GM21723 (cell line): Measurements from ENCODE around the gene PSMC5.
"Not testable (repeated sequence)": the region's sequence is repeated elsewhere in the genome, so short reads cannot be mapped to it uniquely, and the experiment has no call there.

Source experiments
- ATAC-seq: cut with Tn5 transposase; IDR thresholded peaks from one replicate; pipeline ENCODE4 v1.9.1; 2021; ENCODE audit warnings: mild to moderate bottlenecking, moderate library complexity; ENCODE audit not compliant: unreplicated experiment

PSMC5 gene

GRCh38 chr17:63838631-63839171 is 11.5 kb downstream of the PSMC5 start:
- no peak for ATAC-seq

- no peak for ATAC-seq
Measured at GRCh38 chr17:63840591-63841349, 13.5 kb downstream of the PSMC5 start.

- no peak for ATAC-seq
Measured at GRCh38 chr17:63841350-63842172, 14.3 kb downstream of the PSMC5 start.

GRCh38 chr17:63842173-63842539 is 14.9 kb downstream of the PSMC5 start:
- peak; percentile 22 for ATAC-seq

GRCh38 chr17:63842540-63843386 is 15.5 kb downstream of the PSMC5 start, which contains the start of gene SMARCD2:
Gene SMARCD2, minus strand, starts transcription at chr17:63842685. Its CDS starts 11 bp downstream, at chr17:63842674.
- ATAC-seq = peak; percentile 78

GRCh38 chr17:63843387-63843888 is 16.2 kb downstream of the PSMC5 start:
- ATAC-seq = not testable (repeated sequence)

- ATAC-seq = no peak
Measured at GRCh38 chr17:63843910-63844677, 16.9 kb downstream of the PSMC5 start.

GRCh38 chr17:63845509-63845908 is 18.3 kb downstream of the PSMC5 start:
- ATAC-seq = no peak

GRCh38 chr17:63847525-63848249 is 20.5 kb downstream of the PSMC5 start:
- ATAC-seq = no peak

GRCh38 chr17:63848834-63849689 is 21.8 kb downstream of the PSMC5 start:
- ATAC-seq = peak; percentile 89

GRCh38 chr17:63850401-63850800 is 23.2 kb downstream of the PSMC5 start:
- ATAC-seq = no peak

- no peak for ATAC-seq
Measured at GRCh38 chr17:63853260-63853659, 26.0 kb downstream of the PSMC5 start.

- ATAC-seq = no peak
Measured at GRCh38 chr17:63854709-63855108, 27.5 kb downstream of the PSMC5 start.

- ATAC-seq = no peak
Measured at GRCh38 chr17:63855185-63855584, 28.0 kb downstream of the PSMC5 start.

GRCh38 chr17:63856425-63856824 is 29.2 kb downstream of the PSMC5 start:
- ATAC-seq = not testable (repeated sequence)

- ATAC-seq = no peak
Measured at GRCh38 chr17:63859257-63859656, 32.0 kb downstream of the PSMC5 start.

- not testable (repeated sequence) for ATAC-seq
Measured at GRCh38 chr17:63866625-63867024, 39.4 kb downstream of the PSMC5 start.
